ENCODE measurements around the gene SUGP2. TPM values are rescaled to one million over a fixed set of nuclear protein-coding genes. Genes with fewer than 3 reads are reported as not detected.

The SUGP2 gene
- total RNA-seq, 1 donor from 2014 or later: 66.4 TPM

DNA sequence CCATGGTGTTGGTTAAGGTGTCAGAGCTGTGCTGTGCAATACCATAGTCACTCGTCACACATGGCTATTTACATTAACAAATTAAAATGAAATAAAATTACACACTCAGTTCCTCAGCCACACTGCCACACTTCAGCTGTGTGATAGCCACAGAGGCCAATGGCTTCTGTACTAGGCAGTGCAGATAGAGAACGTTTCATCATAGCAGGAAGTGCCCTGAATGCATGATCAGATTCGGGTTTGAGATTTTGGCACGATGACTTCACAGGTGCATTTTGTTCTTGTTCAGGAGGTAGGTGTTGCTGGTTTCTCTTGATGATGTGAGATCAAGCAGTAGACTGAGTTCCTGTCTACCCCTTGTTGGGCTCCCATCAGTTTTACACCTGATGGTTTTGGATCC lies 6.6 kb upstream of the SUGP2 start:
- Mint-ChIP-seq H3K27ac (ENCODE audit: unreplicated experiment) (no peak overlapping the region), H3K27me3 (ENCODE audit: low read depth) (no peaks in the 10 kb centered on the region), H3K4me1 (ENCODE audit: low read depth) (peaks cover 18% of the 10 kb centered on the region), H3K9me3 (ENCODE audit: low read depth) (no peaks in the 10 kb centered on the region), H3K36me3 (ENCODE audit: low read depth) (peaks cover 4% of the 10 kb centered on the region), H3K4me3 (ENCODE audit: unreplicated experiment) (no peak overlapping the region)
- TF ChIP-seq, protein P1, sequence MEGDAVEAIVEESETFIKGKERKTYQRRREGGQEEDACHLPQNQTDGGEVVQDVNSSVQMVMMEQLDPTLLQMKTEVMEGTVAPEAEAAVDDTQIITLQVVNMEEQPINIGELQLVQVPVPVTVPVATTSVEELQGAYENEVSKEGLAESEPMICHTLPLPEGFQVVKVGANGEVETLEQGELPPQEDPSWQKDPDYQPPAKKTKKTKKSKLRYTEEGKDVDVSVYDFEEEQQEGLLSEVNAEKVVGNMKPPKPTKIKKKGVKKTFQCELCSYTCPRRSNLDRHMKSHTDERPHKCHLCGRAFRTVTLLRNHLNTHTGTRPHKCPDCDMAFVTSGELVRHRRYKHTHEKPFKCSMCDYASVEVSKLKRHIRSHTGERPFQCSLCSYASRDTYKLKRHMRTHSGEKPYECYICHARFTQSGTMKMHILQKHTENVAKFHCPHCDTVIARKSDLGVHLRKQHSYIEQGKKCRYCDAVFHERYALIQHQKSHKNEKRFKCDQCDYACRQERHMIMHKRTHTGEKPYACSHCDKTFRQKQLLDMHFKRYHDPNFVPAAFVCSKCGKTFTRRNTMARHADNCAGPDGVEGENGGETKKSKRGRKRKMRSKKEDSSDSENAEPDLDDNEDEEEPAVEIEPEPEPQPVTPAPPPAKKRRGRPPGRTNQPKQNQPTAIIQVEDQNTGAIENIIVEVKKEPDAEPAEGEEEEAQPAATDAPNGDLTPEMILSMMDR (IDR thresholded peaks at IDR 0.05): no peak
- no peak for DNase-seq (ENCODE audit: low spot score)

- Mint-ChIP-seq H3K4me3 (ENCODE audit: unreplicated experiment) (peak overlapping the region; percentile 95), H3K36me3 (ENCODE audit: low read depth) (peaks cover 1% of the 10 kb centered on the region), H3K9me3 (ENCODE audit: low read depth) (no peaks in the 10 kb centered on the region), H3K27me3 (ENCODE audit: low read depth) (no peaks in the 10 kb centered on the region), H3K4me1 (ENCODE audit: low read depth) (peaks cover 27% of the 10 kb centered on the region), H3K27ac (ENCODE audit: unreplicated experiment) (peak overlapping the region; percentile 96)
- DNase-seq (ENCODE audit: low spot score): no peak
- TF ChIP-seq, protein P1 (IDR thresholded peaks at IDR 0.05): no peak
Observed at GRCh38 chr19:19034204-19034624, 897 bp upstream of the SUGP2 start.

DNA sequence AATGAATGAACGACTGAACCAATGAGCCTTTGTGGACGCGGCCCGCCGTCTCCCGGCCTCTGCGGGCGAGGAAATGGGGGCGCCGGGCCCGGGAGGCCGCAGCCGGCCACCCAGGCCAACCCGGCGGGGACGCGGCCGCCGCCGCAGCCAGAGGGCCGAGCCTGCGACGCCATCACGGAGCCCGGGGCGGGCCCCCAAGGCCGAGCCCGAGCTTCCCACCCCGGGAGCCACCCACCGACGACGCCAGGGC lies 216 bp downstream of the SUGP2 start:
- no peaks in the 10 kb centered on the region for H3K27me3 Mint-ChIP-seq (ENCODE audit: low read depth)
- peak overlapping the region; percentile 83 for H3K4me3 Mint-ChIP-seq (ENCODE audit: unreplicated experiment)
- H3K27ac Mint-ChIP-seq (ENCODE audit: unreplicated experiment): peak overlapping the region; percentile 95
- TF ChIP-seq, protein P1 (IDR thresholded peaks at IDR 0.05): no peak
- peaks cover 4% of the 10 kb centered on the region for H3K36me3 Mint-ChIP-seq (ENCODE audit: low read depth)
- DNase-seq (ENCODE audit: low spot score): no peak
- no peaks in the 10 kb centered on the region for H3K9me3 Mint-ChIP-seq (ENCODE audit: low read depth)
- H3K4me1 Mint-ChIP-seq (ENCODE audit: low read depth): peaks cover 27% of the 10 kb centered on the region

DNA sequence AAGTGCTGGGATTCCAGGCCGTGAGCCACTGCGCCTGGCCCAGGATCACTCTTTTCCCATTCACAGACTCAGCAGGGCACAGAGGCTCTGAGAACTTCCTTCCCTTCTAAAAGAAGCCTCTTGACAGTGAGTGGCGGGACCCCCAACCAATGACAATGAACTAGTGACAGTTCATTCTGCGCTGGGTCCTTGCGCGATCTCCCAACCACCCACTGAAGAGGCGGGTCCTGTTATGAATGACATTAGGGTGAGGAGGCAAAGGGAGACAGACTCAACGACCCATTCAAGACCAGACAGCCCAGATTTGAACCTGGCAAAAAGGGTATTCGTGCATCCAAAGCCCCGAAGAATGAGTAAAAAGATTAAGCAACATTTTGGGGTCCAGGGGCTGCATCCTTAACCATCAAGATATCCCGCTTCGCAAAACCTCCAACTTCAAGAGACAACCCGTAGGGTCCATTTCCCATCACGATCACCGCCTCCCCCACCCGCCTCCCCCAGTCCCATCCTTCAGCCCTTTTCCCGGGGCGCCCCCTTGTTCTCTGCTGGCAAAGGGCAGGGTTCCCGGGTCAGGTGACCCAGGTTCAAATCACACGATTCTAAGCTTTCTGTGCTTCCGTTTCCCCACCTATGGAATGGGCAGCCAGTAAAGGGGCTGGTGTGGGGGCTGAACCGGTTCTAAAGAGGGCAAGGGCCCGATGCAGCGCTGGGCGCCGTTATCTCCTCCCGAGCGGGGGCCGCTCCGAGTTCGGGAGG lies 719 bp downstream of the SUGP2 start:
- peak overlapping the region; percentile 95 for H3K27ac Mint-ChIP-seq (ENCODE audit: unreplicated experiment)
- peaks cover 27% of the 10 kb centered on the region for H3K4me1 Mint-ChIP-seq (ENCODE audit: low read depth)
- no peak for DNase-seq (ENCODE audit: low spot score)
- H3K27me3 Mint-ChIP-seq (ENCODE audit: low read depth): no peaks in the 10 kb centered on the region
- TF ChIP-seq, protein P1 (IDR thresholded peaks at IDR 0.05): peak; percentile 21
- H3K4me3 Mint-ChIP-seq (ENCODE audit: unreplicated experiment): peak overlapping the region; percentile 83
- H3K9me3 Mint-ChIP-seq (ENCODE audit: low read depth): no peaks in the 10 kb centered on the region
- peaks cover 7% of the 10 kb centered on the region for H3K36me3 Mint-ChIP-seq (ENCODE audit: low read depth)

GRCh38 chr19:19031891-19032290 lies 1.4 kb downstream of the SUGP2 start:
- no peak for DNase-seq (ENCODE audit: low spot score)
- TF ChIP-seq, protein P1 (IDR thresholded peaks at IDR 0.05): no peak
- Mint-ChIP-seq H3K4me1 (ENCODE audit: low read depth) (peaks cover 27% of the 10 kb centered on the region), H3K36me3 (ENCODE audit: low read depth) (peaks cover 12% of the 10 kb centered on the region), H3K27ac (ENCODE audit: unreplicated experiment) (peak overlapping the region; percentile 95), H3K4me3 (ENCODE audit: unreplicated experiment) (peak overlapping the region; percentile 83), H3K9me3 (ENCODE audit: low read depth) (no peaks in the 10 kb centered on the region), H3K27me3 (ENCODE audit: low read depth) (no peaks in the 10 kb centered on the region)
